ENCODE results near the gene NFX1. TPM values are rescaled to one million over a fixed set of nuclear protein-coding genes. Genes with fewer than 3 reads are reported as not detected.

Gene NFX1
- total and polyA plus RNA-seq, 12 donors, result 14.5 to 44.1 (median 33.7) TPM

GRCh38 chr9:33273266-33273971 lies 16.9 kb upstream of the NFX1 start:
- H3K9me3 ChIP-seq, result no peaks in the 10 kb centered on the region
- H3K27ac ChIP-seq, result no peak overlapping the region
- H3K27me3 ChIP-seq, result no peaks in the 10 kb centered on the region
- ATAC-seq (no peak), DNase-seq (no peak)
- H3K36me3 ChIP-seq, result peaks cover under 1 to 100% (median 79%) of the 10 kb centered on the region in 9 donors
- no peaks in the 10 kb centered on the region for H3K4me1 ChIP-seq
- no peak overlapping the region for H3K4me3 ChIP-seq
- TF ChIP-seq, protein P1, sequence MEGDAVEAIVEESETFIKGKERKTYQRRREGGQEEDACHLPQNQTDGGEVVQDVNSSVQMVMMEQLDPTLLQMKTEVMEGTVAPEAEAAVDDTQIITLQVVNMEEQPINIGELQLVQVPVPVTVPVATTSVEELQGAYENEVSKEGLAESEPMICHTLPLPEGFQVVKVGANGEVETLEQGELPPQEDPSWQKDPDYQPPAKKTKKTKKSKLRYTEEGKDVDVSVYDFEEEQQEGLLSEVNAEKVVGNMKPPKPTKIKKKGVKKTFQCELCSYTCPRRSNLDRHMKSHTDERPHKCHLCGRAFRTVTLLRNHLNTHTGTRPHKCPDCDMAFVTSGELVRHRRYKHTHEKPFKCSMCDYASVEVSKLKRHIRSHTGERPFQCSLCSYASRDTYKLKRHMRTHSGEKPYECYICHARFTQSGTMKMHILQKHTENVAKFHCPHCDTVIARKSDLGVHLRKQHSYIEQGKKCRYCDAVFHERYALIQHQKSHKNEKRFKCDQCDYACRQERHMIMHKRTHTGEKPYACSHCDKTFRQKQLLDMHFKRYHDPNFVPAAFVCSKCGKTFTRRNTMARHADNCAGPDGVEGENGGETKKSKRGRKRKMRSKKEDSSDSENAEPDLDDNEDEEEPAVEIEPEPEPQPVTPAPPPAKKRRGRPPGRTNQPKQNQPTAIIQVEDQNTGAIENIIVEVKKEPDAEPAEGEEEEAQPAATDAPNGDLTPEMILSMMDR (IDR thresholded peaks at IDR 0.05), result no peak
- 77 to 90% methylated on average over 3 of the region's 3 CpGs for WGBS, 2 donors
- intact Hi-C loops (cut with DNase I), result loop anchor here in 2 of 10 donors (10.0 kb wide), 2 partner anchors 61 to 71 kb away; no protein-coding TSS in a partner anchor

GRCh38 chr9:33273972-33274328 lies 16.4 kb upstream of the NFX1 start:
- no peak for DNase-seq
- Histone ChIP-seq H3K36me3 (peaks cover 3 to 100% (median 79%) of the 10 kb centered on the region in 9 donors), H3K4me1 (no peaks in the 10 kb centered on the region), H3K9me3 (no peaks in the 10 kb centered on the region), H3K27ac (no peak overlapping the region), H3K4me3 (no peak overlapping the region), H3K27me3 (no peaks in the 10 kb centered on the region)
- intact Hi-C loops (cut with DNase I), result loop anchor here in 2 of 10 donors (10.0 kb wide), 2 partner anchors 61 to 71 kb away; no protein-coding TSS in a partner anchor
- no peak for ATAC-seq
- TF ChIP-seq, protein P1 (IDR thresholded peaks at IDR 0.05), result no peak
- 69 to 98% methylated on average over 2 of the region's 2 CpGs for WGBS, 2 donors

- TF ChIP-seq, protein P1 (IDR thresholded peaks at IDR 0.05), result no peak
- Histone ChIP-seq H3K36me3 (peaks cover 0 to 100% (median 82%) of the 10 kb centered on the region in 9 donors), H3K27me3 (no peaks in the 10 kb centered on the region), H3K9me3 (no peaks in the 10 kb centered on the region), H3K4me3 (no peak overlapping the region), H3K27ac (no peak overlapping the region), H3K4me1 (no peaks in the 10 kb centered on the region)
- intact Hi-C loops (cut with DNase I), result loop anchor here in 2 of 10 donors (10.0 kb wide), 2 partner anchors 57 to 67 kb away; no protein-coding TSS in a partner anchor
- DNase-seq (no peak), ATAC-seq (no peak)
- 96 to 97% methylated on average over 4 of the region's 4 CpGs for WGBS, 2 donors
Observed at GRCh38 chr9:33277484-33277883, 12.8 kb upstream of the NFX1 start.

GRCh38 chr9:33285502-33285901 lies 4.8 kb upstream of the NFX1 start:
- Histone ChIP-seq H3K4me3 (no peak overlapping the region), H3K4me1 (peaks cover 0 to 18% (median 12%) of the 10 kb centered on the region in 9 donors), H3K36me3 (peaks cover 0 to 60% (median 19%) of the 10 kb centered on the region in 9 donors), H3K9me3 (no peaks in the 10 kb centered on the region), H3K27me3 (no peaks in the 10 kb centered on the region), H3K27ac (no peak overlapping the region)
- no peak for DNase-seq
- intact Hi-C loops (cut with DNase I), result loop anchor here in 7 of 10 donors (5.0 to 10.0 kb wide), 4 partner anchors 132 to 187 kb away; partner anchors contain the start of gene NOL6 (in 1 of the 7)
- ATAC-seq, result no peak
- 89 to 95% methylated on average over 5 of the region's 5 CpGs for WGBS, 2 donors
- TF ChIP-seq, protein P1 (IDR thresholded peaks at IDR 0.05), result no peak
